Hematopoietic multipotent progenitor cell treated with erythropoietin and hydrocortisone succinate and interleukin-3 and kit ligand, for 8 days (in vitro differentiated cells): ENCODE measurements around the gene GGCX.
A peak's percentile ranks its signal among the peaks of the same experiment; 100 is the strongest.

Source experiments
- DNase-seq: peaks from one replicate; pipeline ENCODE4 v3.0.0-alpha.2; 2015

Gene GGCX

GRCh38 chr2:85539361-85540132, 21.7 kb downstream of the GGCX start:
- peak; percentile 80 for DNase-seq

GRCh38 chr2:85538507-85539360, 22.6 kb downstream of the GGCX start, which contains the start of gene MAT2A:
Gene MAT2A, plus strand, starts transcription at chr2:85539168. Its CDS starts 120 bp downstream, at chr2:85539288.
- DNase-seq: peak; percentile 89

- DNase-seq: peak; percentile 75
Measured at GRCh38 chr2:85537600-85538506, 23.4 kb downstream of the GGCX start.

- DNase-seq: no peak
Measured at GRCh38 chr2:85536479-85536878, 24.8 kb downstream of the GGCX start.

- no peak for DNase-seq
Measured at GRCh38 chr2:85534881-85535280, 26.4 kb downstream of the GGCX start.

GRCh38 chr2:85534099-85534498, 27.2 kb downstream of the GGCX start:
- DNase-seq: peak; percentile 70

- no peak for DNase-seq
Measured at GRCh38 chr2:85531589-85531988, 29.7 kb downstream of the GGCX start.

- DNase-seq: no peak
Measured at GRCh38 chr2:85529809-85530208, 31.5 kb downstream of the GGCX start.

- DNase-seq: no peak
Measured at GRCh38 chr2:85528355-85528754, 32.9 kb downstream of the GGCX start.

- no peak for DNase-seq
Measured at GRCh38 chr2:85527787-85528186, 33.5 kb downstream of the GGCX start.

GRCh38 chr2:85525567-85525966, 35.7 kb downstream of the GGCX start:
- no peak for DNase-seq

- DNase-seq: no peak
Measured at GRCh38 chr2:85525029-85525428, 36.3 kb downstream of the GGCX start.

GRCh38 chr2:85524336-85524908, 36.9 kb downstream of the GGCX start:
- peak; percentile 58 for DNase-seq

GRCh38 chr2:85523903-85524335, 37.4 kb downstream of the GGCX start:
- no peak for DNase-seq

GRCh38 chr2:85523062-85523902, 38.0 kb downstream of the GGCX start:
- DNase-seq: no peak

GRCh38 chr2:85522090-85522647, 39.1 kb downstream of the GGCX start:
- DNase-seq: no peak

- no peak for DNase-seq
Measured at GRCh38 chr2:85516653-85517389, 44.5 kb downstream of the GGCX start.

GRCh38 chr2:85514323-85514722, 47.0 kb downstream of the GGCX start:
- no peak for DNase-seq

- DNase-seq: peak; percentile 31
Measured at GRCh38 chr2:85511008-85511811, 50.1 kb downstream of the GGCX start.
